ENCODE measurements around the gene RBM17. TPM values are rescaled to one million over a fixed set of nuclear protein-coding genes. Genes with fewer than 3 reads are reported as not detected.

Gene RBM17
- total and polyA plus RNA-seq, 4 donors, result 65.5 to 103 (median 80.6) TPM

DNA sequence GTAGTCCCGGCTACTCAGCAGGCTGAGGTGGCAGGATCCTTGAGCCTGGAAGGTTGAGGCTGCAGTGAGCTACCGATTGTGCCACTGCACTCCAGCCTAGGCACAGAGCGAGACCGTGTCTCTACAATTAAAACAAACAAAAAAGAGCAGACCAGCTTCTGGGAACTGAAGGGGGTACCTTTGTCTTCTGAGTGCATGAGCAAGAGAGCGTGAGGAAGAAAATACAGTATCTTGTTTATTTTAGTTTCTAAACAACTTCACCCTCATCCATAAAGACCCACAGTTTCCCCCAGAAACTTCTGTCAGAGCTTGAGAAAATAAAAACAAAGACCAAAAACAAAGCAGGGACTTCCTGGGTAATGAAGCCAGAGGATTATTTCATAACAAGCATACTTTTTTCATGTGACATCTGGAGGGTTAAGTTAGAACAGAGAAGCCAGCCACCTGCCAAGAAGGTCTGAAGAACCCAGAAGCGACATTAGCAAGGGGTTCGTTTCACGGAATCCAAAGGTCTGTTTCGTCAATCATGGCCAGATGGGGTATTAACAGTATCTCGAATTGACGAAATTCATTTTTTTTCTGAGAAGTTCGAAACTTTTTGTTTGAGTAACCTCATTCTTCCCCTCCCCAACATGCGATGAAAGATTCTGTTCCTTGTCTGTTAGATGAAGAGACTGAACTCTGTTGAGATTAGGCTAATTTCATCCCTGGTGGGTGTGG is 16.5 kb upstream of the RBM17 start:
- H3K27me3 ChIP-seq (ENCODE audit: control insufficient read depth in 3 of 3, insufficient read depth in 3 of 3, low read length in 2 of 3), result peaks cover 0 to 14% (median 0%) of the 10 kb centered on the region in 3 donors
- H3K27ac ChIP-seq (ENCODE audit: low read depth in 1 of 2, low read length in 1 of 2), result peak overlapping the region in 1 of 2 donors; percentile 77
- WGBS, 2 donors, result 50 to 60% methylated on average over 13 of the region's 13 CpGs
- H3K36me3 ChIP-seq (ENCODE audit: control insufficient read depth in 4 of 4, insufficient read depth in 4 of 4, low read length in 4 of 4), result no peaks in the 10 kb centered on the region
- H3K9ac ChIP-seq (ENCODE audit: insufficient read depth in 1 of 2, low read length in 2 of 2), result no peak overlapping the region
- no peaks in the 10 kb centered on the region for H3K9me3 ChIP-seq (ENCODE audit: control insufficient read depth in 4 of 4, insufficient read depth in 3 of 4, low read length in 3 of 4)
- peaks cover 0 to 17% (median 0%) of the 10 kb centered on the region in 5 donors for H3K4me1 ChIP-seq (ENCODE audit: control insufficient read depth in 5 of 5, insufficient read depth in 5 of 5, low read length in 5 of 5)
- ATAC-seq (ENCODE audit: insufficient read depth, low FRiP score), result no peak
- no peak for DNase-seq
- TF ChIP-seq, protein P1, sequence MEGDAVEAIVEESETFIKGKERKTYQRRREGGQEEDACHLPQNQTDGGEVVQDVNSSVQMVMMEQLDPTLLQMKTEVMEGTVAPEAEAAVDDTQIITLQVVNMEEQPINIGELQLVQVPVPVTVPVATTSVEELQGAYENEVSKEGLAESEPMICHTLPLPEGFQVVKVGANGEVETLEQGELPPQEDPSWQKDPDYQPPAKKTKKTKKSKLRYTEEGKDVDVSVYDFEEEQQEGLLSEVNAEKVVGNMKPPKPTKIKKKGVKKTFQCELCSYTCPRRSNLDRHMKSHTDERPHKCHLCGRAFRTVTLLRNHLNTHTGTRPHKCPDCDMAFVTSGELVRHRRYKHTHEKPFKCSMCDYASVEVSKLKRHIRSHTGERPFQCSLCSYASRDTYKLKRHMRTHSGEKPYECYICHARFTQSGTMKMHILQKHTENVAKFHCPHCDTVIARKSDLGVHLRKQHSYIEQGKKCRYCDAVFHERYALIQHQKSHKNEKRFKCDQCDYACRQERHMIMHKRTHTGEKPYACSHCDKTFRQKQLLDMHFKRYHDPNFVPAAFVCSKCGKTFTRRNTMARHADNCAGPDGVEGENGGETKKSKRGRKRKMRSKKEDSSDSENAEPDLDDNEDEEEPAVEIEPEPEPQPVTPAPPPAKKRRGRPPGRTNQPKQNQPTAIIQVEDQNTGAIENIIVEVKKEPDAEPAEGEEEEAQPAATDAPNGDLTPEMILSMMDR (IDR thresholded peaks at IDR 0.05; ENCODE audit: control extremely low read depth, extremely low read depth), result no peak
- H3K4me3 ChIP-seq, result no peak overlapping the region

DNA sequence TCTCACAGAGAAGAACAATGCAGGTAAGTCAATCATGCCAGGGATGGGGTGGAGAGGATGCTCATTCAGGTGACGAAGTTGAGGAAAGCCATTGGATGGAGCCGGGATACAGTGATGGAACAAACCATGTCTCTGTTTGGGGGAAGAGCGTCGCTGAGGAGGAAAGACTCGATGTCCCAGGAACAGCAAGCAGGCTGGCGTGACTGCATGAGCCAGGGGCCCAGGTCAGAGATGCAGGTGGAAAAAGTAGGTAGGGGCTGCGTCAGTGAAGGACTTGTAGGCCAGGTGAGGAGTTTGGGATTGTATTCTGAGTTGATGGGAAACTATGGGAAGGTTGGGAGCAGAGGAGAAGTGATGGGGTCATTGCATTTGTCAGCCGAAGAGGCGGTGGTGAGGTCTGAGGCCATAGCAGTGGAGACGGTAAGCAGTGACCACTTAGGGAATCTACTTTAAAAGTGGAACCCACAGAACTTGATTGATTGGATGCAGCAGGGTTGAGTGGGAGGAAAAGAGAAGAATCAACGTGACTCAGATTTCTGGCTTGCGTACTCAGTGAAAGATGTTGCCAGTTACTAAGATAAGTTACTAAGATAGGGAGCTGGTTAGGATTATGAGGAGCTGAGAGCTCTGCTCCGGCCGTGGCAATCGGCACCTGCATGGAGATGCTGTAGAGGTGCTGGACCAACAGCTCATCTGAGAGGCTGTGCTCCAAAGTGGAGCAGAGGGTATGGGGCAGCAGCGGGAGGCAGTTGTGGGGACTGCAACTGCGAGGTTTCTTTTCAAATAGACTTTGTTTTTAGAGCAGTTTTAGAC is 14.1 kb upstream of the RBM17 start:
- ATAC-seq (ENCODE audit: insufficient read depth, low FRiP score) (peak; percentile 37), DNase-seq (no peak)
- WGBS, 2 donors, result 78 to 87% methylated on average over 17 of the region's 17 CpGs
- H3K27me3 ChIP-seq (ENCODE audit: control insufficient read depth in 3 of 3, insufficient read depth in 3 of 3, low read length in 2 of 3), result peaks cover 0 to 14% (median 0%) of the 10 kb centered on the region in 3 donors
- no peak overlapping the region for H3K4me3 ChIP-seq
- peaks cover 0 to 12% (median 0%) of the 10 kb centered on the region in 5 donors for H3K4me1 ChIP-seq (ENCODE audit: control insufficient read depth in 5 of 5, insufficient read depth in 5 of 5, low read length in 5 of 5)
- no peak overlapping the region for H3K9ac ChIP-seq (ENCODE audit: insufficient read depth in 1 of 2, low read length in 2 of 2)
- no peaks in the 10 kb centered on the region for H3K9me3 ChIP-seq (ENCODE audit: control insufficient read depth in 4 of 4, insufficient read depth in 3 of 4, low read length in 3 of 4)
- TF ChIP-seq, protein P1 (IDR thresholded peaks at IDR 0.05; ENCODE audit: control extremely low read depth, extremely low read depth), result no peak
- no peaks in the 10 kb centered on the region for H3K36me3 ChIP-seq (ENCODE audit: control insufficient read depth in 4 of 4, insufficient read depth in 4 of 4, low read length in 4 of 4)
- H3K27ac ChIP-seq (ENCODE audit: low read depth in 1 of 2, low read length in 1 of 2), result no peak overlapping the region

DNA sequence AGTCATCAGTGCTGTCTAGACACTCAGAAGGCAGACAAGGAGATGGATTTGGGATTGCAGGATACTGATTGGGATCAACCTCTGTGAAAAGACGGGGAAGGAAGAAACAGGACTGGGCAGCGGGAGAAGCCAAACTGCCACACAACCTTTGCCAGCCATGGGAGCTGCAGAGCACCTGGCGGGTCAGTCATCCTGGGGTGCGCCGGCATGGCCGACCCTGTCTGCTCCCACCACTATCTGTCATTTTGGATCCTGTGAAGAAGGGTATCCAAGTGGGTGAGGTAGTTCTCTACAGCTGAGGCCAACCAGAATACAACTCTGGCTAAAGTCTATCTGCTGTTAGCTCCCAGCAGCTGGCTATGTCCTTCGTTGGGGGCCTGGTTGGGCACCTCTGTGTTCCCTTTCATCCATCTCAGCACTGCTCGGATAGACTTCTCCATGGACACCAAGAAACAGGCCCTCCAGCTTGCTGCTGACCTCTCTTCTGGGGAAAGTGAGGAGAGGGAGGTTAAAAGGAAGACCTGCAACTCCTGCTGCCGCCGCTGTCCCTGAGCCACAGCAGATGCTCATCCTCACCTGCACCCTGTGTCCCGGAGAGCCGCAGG is 11.7 kb upstream of the RBM17 start:
- DNase-seq (no peak), ATAC-seq (ENCODE audit: insufficient read depth, low FRiP score) (no peak)
- TF ChIP-seq, protein P1 (IDR thresholded peaks at IDR 0.05; ENCODE audit: control extremely low read depth, extremely low read depth), result no peak
- H3K27ac ChIP-seq (ENCODE audit: low read depth in 1 of 2, low read length in 1 of 2), result no peak overlapping the region
- no peak overlapping the region for H3K4me3 ChIP-seq
- H3K9ac ChIP-seq (ENCODE audit: insufficient read depth in 1 of 2, low read length in 2 of 2), result no peak overlapping the region
- no peaks in the 10 kb centered on the region for H3K4me1 ChIP-seq (ENCODE audit: control insufficient read depth in 5 of 5, insufficient read depth in 5 of 5, low read length in 5 of 5)
- no peaks in the 10 kb centered on the region for H3K36me3 ChIP-seq (ENCODE audit: control insufficient read depth in 4 of 4, insufficient read depth in 4 of 4, low read length in 4 of 4)
- H3K27me3 ChIP-seq (ENCODE audit: control insufficient read depth in 3 of 3, insufficient read depth in 3 of 3, low read length in 2 of 3), result peaks cover 0 to 14% (median 0%) of the 10 kb centered on the region in 3 donors
- no peaks in the 10 kb centered on the region for H3K9me3 ChIP-seq (ENCODE audit: control insufficient read depth in 4 of 4, insufficient read depth in 3 of 4, low read length in 3 of 4)
- 86 to 96% methylated on average over 12 of the region's 12 CpGs for WGBS, 2 donors
